Gastrocnemius medialis (tissue), 4 donors: ENCODE results near the gene FBXL19.

Experiments
- POLR2A ChIP-seq, 2 donors: fragments of 450-650 bp; IDR thresholded peaks; one replicate each; pipeline ENCODE4 v1.6.1; 2017; ENCODE audit warnings: antibody characterized with exemption in 2 of 2, mild to moderate bottlenecking in 2 of 2, moderate library complexity in 2 of 2
- TF ChIP-seq, protein P1 (sequence below), 5 experiments: fragments of 450-650 bp in 3 of 5; fragments of 200-600 bp in 2 of 5; sonication (generic) in 2 of 5; IDR thresholded peaks in 4 of 5; conservative IDR thresholded peaks in 1 of 5; 1 replicate in 4 of 5; 2 replicates in 1 of 5; pipeline ENCODE4 v1.5.1; 2016 to 2019; ENCODE audit warnings: antibody characterized with exemption in 5 of 5, mild to moderate bottlenecking in 3 of 5, moderate library complexity in 3 of 5

GRCh38 chr16:30925995-30926811, 2.8 kb downstream of the FBXL19 start:
- TF ChIP-seq, protein P1, sequence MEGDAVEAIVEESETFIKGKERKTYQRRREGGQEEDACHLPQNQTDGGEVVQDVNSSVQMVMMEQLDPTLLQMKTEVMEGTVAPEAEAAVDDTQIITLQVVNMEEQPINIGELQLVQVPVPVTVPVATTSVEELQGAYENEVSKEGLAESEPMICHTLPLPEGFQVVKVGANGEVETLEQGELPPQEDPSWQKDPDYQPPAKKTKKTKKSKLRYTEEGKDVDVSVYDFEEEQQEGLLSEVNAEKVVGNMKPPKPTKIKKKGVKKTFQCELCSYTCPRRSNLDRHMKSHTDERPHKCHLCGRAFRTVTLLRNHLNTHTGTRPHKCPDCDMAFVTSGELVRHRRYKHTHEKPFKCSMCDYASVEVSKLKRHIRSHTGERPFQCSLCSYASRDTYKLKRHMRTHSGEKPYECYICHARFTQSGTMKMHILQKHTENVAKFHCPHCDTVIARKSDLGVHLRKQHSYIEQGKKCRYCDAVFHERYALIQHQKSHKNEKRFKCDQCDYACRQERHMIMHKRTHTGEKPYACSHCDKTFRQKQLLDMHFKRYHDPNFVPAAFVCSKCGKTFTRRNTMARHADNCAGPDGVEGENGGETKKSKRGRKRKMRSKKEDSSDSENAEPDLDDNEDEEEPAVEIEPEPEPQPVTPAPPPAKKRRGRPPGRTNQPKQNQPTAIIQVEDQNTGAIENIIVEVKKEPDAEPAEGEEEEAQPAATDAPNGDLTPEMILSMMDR (IDR thresholded peaks at IDR 0.05 in 4 of 5, conservative IDR thresholded peaks at IDR 0.05 in 1 of 5) = no peak
- TF ChIP-seq POLR2A (IDR thresholded peaks at IDR 0.05) = no peak
